ENCODE results near the gene SLC2A14. TPM values are rescaled to one million over a fixed set of nuclear protein-coding genes. Genes with fewer than 3 reads are reported as not detected.
"Not testable (repeated sequence)": the region's sequence is repeated elsewhere in the genome, so short reads cannot be mapped to it uniquely, and the experiment has no call there.

The SLC2A14 gene
- total RNA-seq, 1 donor from 2014 or later = 7.5 TPM

DNA sequence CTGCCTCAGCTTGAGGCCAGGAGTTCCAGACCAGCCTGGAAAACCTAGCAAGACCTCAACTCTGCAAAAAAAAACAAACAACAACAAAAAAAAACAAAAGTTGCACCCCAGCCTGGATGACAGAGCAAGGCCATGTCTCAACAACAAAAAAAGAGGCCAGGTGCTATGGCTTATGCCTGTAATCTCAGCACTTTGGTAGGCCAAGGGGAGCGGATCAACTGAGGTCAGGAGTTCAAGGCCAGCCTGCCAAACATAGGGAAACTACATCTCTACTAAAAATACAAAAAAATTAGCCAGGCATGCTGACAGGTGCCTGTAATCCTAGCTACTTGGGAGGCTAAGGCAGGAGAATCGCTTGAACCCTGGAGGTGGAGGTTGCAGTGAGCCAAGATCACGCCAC, 6.5 kb upstream of the SLC2A14 start:
- DNase-seq (ENCODE audit: low spot score) (no peak), ATAC-seq (no peak)
- intact Hi-C loops (cut with DNase I) = loop anchor here (10.0 kb wide), 1 partner anchor 116 kb away; no protein-coding TSS in a partner anchor

DNA sequence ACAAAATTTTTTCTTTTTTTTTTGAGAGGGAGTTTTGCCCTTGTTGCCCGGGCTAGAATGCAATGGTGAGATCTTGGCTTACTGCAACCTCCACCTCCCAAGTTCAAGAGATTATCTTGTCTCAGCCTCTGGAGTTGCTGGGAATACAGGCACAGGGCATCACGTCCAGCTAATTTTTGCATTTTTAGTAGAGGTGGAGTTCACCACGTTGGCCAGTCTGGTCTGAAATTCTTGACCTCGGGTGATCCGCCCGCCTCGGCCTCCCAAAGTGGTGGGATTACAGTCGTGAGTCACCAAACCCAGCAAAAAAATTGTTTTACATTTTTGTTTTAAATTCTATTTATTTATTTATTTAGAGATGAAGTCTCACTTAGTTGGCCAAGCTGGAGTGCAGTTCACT, 4.7 kb upstream of the SLC2A14 start:
- ATAC-seq (no peak), DNase-seq (ENCODE audit: low spot score) (no peak)
- intact Hi-C loops (cut with DNase I) = loop anchor here (10.0 kb wide), 1 partner anchor 117 kb away; no protein-coding TSS in a partner anchor

DNA sequence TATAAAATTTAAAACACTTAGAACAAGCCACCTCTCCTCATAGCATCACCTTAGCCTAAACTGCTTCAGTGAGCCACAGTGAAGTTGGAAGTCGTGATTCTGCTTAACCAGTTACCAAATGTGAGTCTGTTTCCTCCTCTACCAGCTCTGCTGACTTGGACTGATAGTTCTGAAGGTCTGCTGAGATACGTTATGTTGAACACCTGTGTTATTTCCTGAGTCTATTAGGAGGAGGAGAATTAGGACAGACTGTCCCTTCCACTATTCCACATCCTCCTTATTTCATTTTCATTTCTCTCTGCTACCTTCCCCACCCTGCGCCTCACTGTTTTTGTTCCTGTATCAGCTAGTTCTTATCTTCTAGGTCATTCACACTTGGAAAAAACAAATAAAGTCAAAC, 2.4 kb downstream of the SLC2A14 start:
- DNase-seq (ENCODE audit: low spot score) (no peak), ATAC-seq (no peak)
- intact Hi-C loops (cut with DNase I) = loop anchor here (10.0 kb wide), 1 partner anchor 124 kb away; no protein-coding TSS in a partner anchor

DNA sequence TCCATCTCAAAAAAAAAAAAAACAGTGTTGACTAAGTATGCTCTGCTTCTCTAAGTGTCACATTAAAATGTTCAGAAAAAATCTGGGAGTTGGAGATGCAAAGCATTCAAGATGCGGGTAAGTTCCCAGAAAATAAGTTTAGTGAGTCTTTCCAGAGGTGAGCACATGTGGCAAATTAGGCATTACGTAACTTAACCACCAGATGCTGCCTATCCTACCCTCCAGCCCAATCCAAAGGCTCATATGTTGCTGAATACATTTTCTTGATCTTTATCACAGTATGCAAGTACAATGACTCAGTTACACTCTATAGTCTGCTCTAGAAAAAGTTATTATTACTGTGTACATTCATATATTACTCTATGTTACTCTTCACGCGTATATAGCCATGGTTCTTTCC, 3.6 kb downstream of the SLC2A14 start:
- no peak for ATAC-seq
- intact Hi-C loops (cut with DNase I) = no loop called here
- DNase-seq (ENCODE audit: low spot score) = no peak

DNA sequence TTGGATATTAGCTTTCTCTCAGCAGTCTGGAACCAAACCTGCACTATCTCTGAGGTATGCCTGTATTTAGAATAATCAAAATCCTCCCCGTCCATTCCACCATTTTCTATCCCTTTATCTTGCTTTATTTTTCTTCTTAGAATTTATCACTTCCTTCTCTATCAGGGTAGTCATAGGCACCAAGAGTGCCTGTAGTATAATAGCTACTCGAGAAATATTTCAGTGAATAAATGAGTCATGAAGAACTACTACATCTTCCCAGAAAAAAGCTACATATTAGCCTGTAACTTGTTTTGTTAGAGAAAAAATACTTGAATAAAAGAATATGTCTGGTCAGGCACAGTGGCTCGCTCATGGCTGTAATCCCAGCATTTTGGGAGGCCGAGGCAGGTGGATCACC, 4.3 kb downstream of the SLC2A14 start:
- no peak for ATAC-seq
- DNase-seq (ENCODE audit: low spot score) = no peak
- intact Hi-C loops (cut with DNase I) = no loop called here

DNA sequence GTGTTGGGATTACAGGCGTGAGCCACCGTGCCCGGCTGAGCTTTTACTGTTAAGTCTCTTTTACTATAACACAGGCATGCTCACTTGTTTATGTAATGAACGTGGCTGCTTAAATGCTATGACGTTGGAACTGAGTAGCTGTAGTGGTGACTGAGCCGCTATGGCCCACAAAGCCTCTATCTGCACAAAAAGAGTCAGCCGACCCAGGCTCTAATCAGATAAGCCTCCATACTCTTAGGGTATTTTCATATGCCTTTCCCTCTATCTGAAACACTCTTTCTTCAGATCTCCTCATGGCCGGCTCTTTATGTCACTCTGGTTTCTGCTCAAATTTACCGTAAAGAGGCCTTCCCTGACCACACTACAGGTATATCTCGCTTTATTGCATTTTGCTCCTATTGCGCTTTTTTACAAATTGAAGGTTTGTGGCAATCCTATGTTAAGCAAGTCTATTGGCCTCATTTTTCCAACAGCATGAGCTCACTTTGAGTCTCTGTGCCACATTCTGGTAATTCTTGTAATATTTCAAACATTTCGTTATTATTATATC, 8.0 kb downstream of the SLC2A14 start:
- DNase-seq (ENCODE audit: low spot score) (no peak), ATAC-seq (no peak)
- intact Hi-C loops (cut with DNase I) = no loop called here

DNA sequence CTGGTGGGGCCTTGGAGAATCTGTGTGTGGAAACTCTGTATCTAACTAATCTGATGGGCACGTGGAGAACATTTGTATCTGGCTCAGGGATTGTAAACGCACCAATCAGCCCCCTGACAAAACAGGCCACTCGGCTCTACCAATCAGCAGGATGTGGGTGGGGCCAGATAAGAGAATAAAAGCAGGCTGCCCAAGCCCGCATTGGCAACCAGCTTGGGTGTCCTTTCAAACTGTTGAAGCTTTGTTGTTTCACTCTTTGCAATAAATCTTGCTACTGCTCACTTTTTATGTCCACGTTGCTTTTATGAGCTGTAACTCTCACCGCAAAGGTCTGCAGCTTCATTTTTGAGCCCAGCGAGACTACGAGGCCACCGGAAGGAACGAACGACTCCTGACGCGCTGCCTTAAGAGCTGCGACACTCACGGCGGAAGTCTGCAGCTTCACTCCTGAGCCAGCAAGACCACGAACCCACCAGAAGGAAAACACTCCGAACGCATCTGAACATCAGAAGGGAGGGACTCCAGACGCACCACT, 9.8 kb downstream of the SLC2A14 start:
- DNase-seq (ENCODE audit: low spot score); ATAC-seq; intact Hi-C loops (cut with DNase I): not testable (repeated sequence)

DNA sequence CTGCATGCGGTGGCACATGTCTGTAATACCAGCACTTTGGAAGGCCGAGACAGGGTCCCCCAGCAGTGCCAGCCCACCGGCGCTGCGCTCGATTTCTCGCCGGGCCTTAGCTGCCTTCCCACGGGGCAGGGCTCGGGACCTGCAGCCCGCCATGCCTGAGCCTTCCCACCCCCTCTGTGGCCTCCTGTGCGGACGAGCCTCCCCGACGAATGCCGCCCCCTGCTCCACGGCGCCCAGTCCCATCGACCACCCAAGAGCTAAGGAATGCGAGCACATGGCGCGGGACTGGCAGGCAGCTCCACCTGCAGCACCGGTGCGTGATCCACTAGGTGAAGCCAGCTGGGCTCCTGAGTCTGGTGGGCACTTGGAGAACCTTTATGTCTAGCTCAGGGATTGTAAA, 10.4 kb downstream of the SLC2A14 start:
- ATAC-seq; intact Hi-C loops (cut with DNase I); DNase-seq (ENCODE audit: low spot score): not testable (repeated sequence)

DNA sequence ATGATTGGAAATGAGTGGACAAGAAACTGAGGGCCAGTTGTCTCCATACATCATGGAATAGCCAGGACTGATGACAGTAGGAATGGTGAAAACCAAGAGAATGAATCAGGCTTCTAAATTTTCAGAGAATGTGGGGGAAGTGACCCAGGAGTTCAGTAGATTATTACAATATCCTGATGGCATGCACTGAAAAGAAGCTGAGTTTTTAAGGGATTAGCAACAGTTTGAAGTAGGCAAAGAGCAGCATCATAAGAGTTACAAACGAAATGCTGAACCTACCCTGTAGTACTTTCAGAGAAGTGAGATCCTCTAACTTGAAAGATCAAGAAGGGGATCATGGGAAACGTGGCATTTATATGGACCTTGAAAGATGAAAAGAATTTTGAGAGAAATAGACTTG, 13.2 kb downstream of the SLC2A14 start:
- intact Hi-C loops (cut with DNase I) = no loop called here
- DNase-seq (ENCODE audit: low spot score) (no peak), ATAC-seq (no peak)

DNA sequence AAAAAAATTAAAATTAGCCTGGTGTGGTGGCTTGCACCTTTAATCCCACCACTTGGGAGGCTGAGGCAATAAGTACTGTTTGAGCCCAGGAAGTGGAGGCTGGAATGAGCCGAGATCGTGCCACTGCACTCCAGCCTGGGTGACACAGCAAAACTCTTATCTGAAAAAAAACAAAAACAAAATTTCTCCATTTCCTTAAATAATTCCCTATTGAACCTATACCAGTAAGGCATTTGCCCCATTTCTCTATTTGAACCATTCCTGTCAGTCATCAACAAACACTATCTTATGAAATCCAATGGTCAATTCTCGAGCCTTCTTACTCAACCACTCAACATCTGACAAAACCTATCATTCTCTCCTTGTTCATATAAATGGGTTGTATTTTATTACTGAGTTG, 14.7 kb downstream of the SLC2A14 start:
- intact Hi-C loops (cut with DNase I) = no loop called here
- no peak for DNase-seq (ENCODE audit: low spot score)
- no peak for ATAC-seq

DNA sequence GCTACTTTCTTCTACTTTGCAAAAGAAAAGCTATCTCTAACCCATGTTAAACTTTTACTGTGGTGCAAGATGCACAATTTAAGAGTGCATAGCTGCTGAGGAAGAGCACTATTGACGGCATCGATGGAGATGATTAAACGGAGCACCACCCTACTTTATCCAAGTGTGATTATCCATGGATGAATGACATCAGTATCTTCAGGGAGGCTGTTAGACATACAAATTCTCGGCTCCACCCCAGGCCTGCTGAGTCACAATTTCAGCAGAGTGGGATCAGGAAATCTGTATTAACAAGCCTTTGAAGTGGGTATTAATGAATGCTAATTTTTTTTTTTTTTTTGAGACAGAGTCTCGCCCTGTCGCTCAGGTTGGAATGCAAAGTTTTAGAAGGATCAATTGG, 16.2 kb downstream of the SLC2A14 start:
- ATAC-seq = no peak
- intact Hi-C loops (cut with DNase I) = no loop called here

DNA sequence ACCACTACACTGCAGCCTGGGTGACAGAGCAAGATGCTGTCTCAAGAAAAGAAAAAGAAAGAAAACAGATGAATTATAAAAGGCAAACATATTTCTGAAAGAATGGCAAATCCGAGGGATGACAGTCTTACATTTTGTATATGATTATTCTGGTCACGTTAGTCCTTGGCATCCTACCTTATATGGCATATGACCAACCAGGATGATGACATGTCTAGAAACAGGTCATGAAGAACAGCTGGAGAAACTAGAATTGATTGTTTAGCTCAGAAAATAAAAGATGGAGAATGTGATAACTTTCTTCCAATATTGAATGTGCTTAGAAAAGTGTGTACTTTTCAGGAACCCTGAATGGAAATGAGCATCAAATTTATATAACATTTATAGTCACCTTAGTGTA, 19.2 kb downstream of the SLC2A14 start:
- DNase-seq (ENCODE audit: low spot score) (no peak), ATAC-seq (no peak)
- intact Hi-C loops (cut with DNase I) = no loop called here

More for the DNA sequence above, 16.2 kb downstream of the SLC2A14 start:
- no peak for DNase-seq (ENCODE audit: low spot score)

DNA sequence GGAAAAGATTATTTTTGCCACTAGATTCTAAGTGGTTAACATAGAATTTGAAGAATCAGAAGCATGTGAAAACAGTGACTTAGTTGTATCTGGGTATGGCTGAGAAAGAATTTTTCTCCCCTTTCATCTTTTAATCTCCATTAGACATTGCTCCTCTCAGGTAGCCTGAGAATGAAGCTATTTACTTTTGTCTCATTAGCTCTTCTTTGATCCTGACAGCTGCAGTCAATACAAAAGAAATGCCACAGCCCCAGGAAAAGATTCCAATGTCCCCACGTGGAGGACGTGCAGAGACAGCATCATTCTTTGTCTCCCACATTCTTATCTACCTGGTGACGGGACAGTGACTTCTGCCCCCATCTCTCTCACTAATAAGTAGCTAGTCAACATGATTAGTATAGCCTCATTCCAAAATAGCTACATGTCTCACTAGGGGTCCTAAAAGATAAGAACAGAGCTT, 21.1 kb downstream of the SLC2A14 start:
- DNase-seq (ENCODE audit: low spot score); intact Hi-C loops (cut with DNase I); ATAC-seq: not testable (repeated sequence)

DNA sequence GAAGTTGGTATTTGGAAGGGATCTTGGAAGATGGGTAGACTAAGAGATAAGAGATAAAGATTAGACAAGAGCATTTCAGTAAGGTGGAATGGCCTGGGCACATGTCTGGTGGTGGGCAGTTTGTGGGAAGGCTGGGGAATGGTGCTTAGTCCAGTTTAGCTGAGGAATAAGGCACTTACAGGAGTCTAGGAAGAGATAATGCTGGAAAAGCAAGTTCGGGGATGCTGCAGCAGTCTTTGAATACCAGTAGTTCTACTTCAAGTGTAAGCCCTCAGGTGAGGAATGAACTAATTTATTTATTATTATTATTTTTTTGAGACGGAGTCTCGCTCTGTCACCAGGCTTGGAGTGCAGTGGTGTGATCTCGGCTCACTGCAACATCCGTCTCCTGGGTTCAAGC, 22.6 kb downstream of the SLC2A14 start:
- intact Hi-C loops (cut with DNase I); DNase-seq (ENCODE audit: low spot score); ATAC-seq: not testable (repeated sequence)

DNA sequence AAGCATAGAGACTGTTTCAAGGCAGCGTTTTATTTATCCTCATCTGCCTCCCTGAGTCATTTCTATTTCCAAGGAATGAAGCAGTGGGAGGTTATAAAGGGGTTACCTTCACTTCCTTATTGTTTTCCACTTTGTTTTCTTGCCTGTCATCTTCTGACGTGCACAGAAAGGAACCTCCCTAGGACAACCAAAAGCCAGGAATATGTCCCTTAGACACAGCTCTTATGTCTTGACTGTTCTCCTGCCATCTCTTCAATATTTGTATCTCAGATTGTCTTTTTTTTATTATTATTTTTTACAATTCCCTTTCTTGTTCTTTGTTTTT, 24.7 kb downstream of the SLC2A14 start:
- ATAC-seq; DNase-seq (ENCODE audit: low spot score); intact Hi-C loops (cut with DNase I): not testable (repeated sequence)

DNA sequence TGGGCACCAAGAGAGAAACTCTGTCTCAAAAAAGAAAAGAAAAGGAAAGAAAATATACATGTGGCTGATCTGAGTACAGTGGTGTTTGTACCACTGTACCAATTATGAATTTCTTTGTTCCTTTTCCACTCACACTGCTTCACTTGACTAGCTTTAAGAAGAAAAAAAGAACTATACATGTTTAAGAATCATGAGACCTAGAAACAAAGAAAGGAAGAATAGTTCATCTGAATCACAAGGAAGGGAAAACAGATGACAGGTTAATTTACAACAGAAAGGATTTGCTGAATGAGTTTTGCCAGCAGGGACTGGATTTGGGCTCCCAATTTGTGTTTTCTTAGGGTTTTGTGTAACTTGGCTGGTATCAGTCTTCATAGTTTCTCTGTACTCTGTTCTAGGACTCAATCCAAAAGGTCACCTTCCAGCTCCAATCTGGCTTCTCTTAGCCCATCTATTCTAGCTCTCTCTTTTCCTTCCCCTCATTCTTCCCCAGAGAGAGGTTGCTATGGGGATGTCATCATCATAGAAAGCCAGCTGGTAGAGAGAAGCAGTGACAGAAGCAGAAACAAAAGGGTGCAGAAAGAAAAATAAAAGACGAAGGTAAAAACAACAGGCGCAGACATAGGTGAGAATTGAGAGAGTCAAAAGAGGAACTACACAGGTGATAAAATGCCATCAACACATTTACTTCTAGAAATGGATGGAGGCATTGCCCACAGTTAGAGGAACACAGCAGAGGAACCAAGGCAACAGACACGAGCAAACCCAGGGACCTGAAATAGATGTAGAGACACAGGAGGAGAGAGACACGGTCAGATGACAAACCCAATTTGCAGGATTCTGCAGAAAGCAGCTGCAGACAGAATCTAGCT, 25.3 kb downstream of the SLC2A14 start:
- DNase-seq (ENCODE audit: low spot score); intact Hi-C loops (cut with DNase I): not testable (repeated sequence)
- ATAC-seq = peak; percentile 88

DNA sequence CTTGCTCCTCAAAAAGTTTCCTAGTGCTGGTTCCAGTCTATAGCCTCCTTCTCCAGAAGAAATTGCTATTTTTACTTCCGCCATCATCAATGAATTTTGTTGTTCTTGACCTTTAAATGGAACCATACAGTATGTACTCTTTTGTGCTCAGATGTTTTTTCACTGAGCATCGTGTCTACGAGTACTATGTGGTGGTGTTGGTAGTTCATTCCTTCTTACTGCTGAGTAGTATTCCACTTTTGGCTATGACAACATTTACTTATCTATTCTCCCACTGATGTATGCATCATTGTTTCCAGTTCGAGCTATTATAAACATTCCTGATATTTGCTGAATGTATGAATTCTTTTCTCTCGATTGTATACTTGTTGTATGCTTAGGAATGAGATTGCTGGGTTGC, 28.6 kb downstream of the SLC2A14 start:
- intact Hi-C loops (cut with DNase I) = no loop called here
- ATAC-seq = no peak
- no peak for DNase-seq (ENCODE audit: low spot score)

DNA sequence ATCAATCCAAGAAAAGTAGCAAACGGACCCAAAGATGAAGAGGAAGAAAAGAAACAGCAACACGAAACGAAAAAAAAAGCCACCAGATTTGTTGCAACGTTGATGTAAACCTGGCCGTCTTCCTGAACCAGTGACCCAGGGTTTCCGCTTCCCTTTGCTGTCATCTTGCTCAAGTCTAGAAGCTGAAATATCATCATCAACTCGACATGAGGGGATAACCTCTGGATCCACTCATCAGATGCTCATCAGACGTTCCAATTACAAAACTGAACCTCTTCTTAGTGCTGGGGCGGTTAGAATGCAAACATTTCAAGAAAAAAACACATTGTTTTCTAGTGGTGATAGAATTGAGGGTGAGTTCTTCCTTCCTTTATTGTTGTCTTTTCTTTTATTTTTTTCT, 29.1 kb downstream of the SLC2A14 start:
- ATAC-seq = peak; percentile 61
- intact Hi-C loops (cut with DNase I); DNase-seq (ENCODE audit: low spot score): not testable (repeated sequence)

DNA sequence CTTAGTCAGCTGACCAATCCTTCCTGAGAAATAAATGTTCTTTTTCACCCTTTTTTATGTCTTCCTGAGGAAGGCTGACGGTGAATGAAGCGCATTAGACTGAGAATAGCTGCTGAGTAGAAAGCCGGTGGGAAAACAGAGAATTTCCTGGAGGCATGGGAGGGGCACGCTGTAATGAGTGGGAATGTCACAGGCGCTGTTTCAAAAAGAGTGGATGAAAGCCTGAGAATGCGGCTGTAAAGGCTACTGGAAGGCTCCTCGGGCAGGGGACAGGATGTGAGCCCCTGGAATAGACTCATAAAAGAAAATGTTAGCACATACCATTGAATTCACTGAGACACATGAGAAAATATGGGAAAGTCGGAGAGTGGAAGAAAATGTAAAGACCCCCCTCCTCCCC, 29.6 kb downstream of the SLC2A14 start:
- DNase-seq (ENCODE audit: low spot score); intact Hi-C loops (cut with DNase I): not testable (repeated sequence)
- peak; percentile 79 for ATAC-seq

DNA sequence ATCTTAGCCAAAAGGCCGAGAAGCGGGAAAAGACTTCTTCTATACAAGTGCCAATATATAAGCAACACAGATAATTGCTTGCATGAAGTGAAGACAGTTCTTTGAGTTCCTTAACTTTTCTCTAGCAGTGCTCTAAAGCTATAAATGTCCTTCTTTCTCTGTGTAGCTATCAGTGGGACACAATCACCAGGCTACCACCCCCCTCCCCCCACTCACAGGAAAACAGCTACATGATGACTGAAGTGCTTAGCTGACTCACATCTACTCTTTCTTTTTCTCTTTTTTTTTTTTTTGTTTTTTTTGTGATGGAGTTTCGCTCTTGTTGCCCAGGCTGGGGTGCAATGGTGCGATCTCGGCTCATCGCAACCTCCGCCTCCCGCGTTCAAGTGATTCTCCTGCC, 30.3 kb downstream of the SLC2A14 start:
- DNase-seq (ENCODE audit: low spot score); ATAC-seq; intact Hi-C loops (cut with DNase I): not testable (repeated sequence)
